ENCODE data around the gene CLDN1.

Gene CLDN1

GRCh38 chr3:190321789-190322603, at the start of gene CLDN1:
Gene CLDN1 (minus strand): TSS chr3:190322446. CDS start chr3:190322206, 240 bp downstream.
- H3K9ac ChIP-seq (ENCODE audit: insufficient read length): peak within 1 kb of the TSS; percentile 92
- TF ChIP-seq EZH2 (IDR thresholded peaks at IDR 0.05) (no peak), POLR2AphosphoS5 (IDR thresholded peaks at IDR 0.05; ENCODE audit: borderline replicate concordance, low read depth, low read length) (peak; percentile 82)
- peak within 1 kb of the TSS; percentile 53 for H3K27ac ChIP-seq
- H3K4me3 ChIP-seq: peak within 1 kb of the TSS; percentile 97
- DNase-seq (ENCODE audit: low read depth, low spot score): no peak
- no peaks in the 10 kb centered on the region for H3K9me3 ChIP-seq (ENCODE audit: low read depth, low read length)
- peaks cover 32% of the 10 kb centered on the region for H3K36me3 ChIP-seq (ENCODE audit: insufficient read depth, low read length)

GRCh38 chr3:190371152-190371551, 48.9 kb upstream of the CLDN1 start:
- no peaks in the 10 kb centered on the region for H3K36me3 ChIP-seq (ENCODE audit: insufficient read depth, low read length)
- TF ChIP-seq FOXP2 (optimal IDR thresholded peaks at IDR 0.05; ENCODE audit: control extremely low read depth, extremely low read length, insufficient read depth) (no peak), EZH2 (IDR thresholded peaks at IDR 0.05) (no peak), POLR2AphosphoS5 (IDR thresholded peaks at IDR 0.05; ENCODE audit: borderline replicate concordance, low read depth, low read length) (no peak)
- H3K9ac ChIP-seq (ENCODE audit: insufficient read length): no peak overlapping the region
- no peaks in the 10 kb centered on the region for H3K9me3 ChIP-seq (ENCODE audit: low read depth, low read length)
- no peak for DNase-seq (ENCODE audit: low read depth, low spot score)
- no peak overlapping the region for H3K27ac ChIP-seq
- no peak overlapping the region for H3K4me3 ChIP-seq

GRCh38 chr3:190370369-190370768, 48.1 kb upstream of the CLDN1 start:
- H3K9ac ChIP-seq (ENCODE audit: insufficient read length): no peak overlapping the region
- H3K27ac ChIP-seq: no peak overlapping the region
- no peak overlapping the region for H3K4me3 ChIP-seq
- H3K9me3 ChIP-seq (ENCODE audit: low read depth, low read length): no peaks in the 10 kb centered on the region
- DNase-seq (ENCODE audit: low read depth, low spot score): no peak
- no peak for TF ChIP-seq POLR2AphosphoS5 (IDR thresholded peaks at IDR 0.05; ENCODE audit: borderline replicate concordance, low read depth, low read length)
- TF ChIP-seq EZH2 (IDR thresholded peaks at IDR 0.05): no peak
- no peak for TF ChIP-seq FOXP2 (optimal IDR thresholded peaks at IDR 0.05; ENCODE audit: control extremely low read depth, extremely low read length, insufficient read depth)
- H3K36me3 ChIP-seq (ENCODE audit: insufficient read depth, low read length): no peaks in the 10 kb centered on the region

- DNase-seq (ENCODE audit: low read depth, low spot score): no peak
- no peak for TF ChIP-seq POLR2AphosphoS5 (IDR thresholded peaks at IDR 0.05; ENCODE audit: borderline replicate concordance, low read depth, low read length)
- TF ChIP-seq EZH2 (IDR thresholded peaks at IDR 0.05): no peak
- no peak for TF ChIP-seq FOXP2 (optimal IDR thresholded peaks at IDR 0.05; ENCODE audit: control extremely low read depth, extremely low read length, insufficient read depth)
- H3K36me3 ChIP-seq (ENCODE audit: insufficient read depth, low read length): no peaks in the 10 kb centered on the region
- no peak overlapping the region for H3K9ac ChIP-seq (ENCODE audit: insufficient read length)
- no peaks in the 10 kb centered on the region for H3K9me3 ChIP-seq (ENCODE audit: low read depth, low read length)
- H3K4me3 ChIP-seq: no peak overlapping the region
- no peak overlapping the region for H3K27ac ChIP-seq
These were observed 47.5 kb upstream of the CLDN1 start for GRCh38 chr3:190369668-190370295.

- Histone ChIP-seq H3K9ac (ENCODE audit: insufficient read length) (no peak overlapping the region), H3K36me3 (ENCODE audit: insufficient read depth, low read length) (no peaks in the 10 kb centered on the region), H3K4me3 (no peak overlapping the region), H3K9me3 (ENCODE audit: low read depth, low read length) (no peaks in the 10 kb centered on the region), H3K27ac (no peak overlapping the region)
- no peak for TF ChIP-seq POLR2AphosphoS5 (IDR thresholded peaks at IDR 0.05; ENCODE audit: borderline replicate concordance, low read depth, low read length)
- no peak for DNase-seq (ENCODE audit: low read depth, low spot score)
These were observed 46.6 kb upstream of the CLDN1 start for GRCh38 chr3:190368881-190369280.

- no peak for DNase-seq (ENCODE audit: low read depth, low spot score)
- TF ChIP-seq FOXP2 (optimal IDR thresholded peaks at IDR 0.05; ENCODE audit: control extremely low read depth, extremely low read length, insufficient read depth) (no peak), POLR2AphosphoS5 (IDR thresholded peaks at IDR 0.05; ENCODE audit: borderline replicate concordance, low read depth, low read length) (no peak), EZH2 (IDR thresholded peaks at IDR 0.05) (no peak)
- H3K4me3 ChIP-seq: no peak overlapping the region
- no peak overlapping the region for H3K9ac ChIP-seq (ENCODE audit: insufficient read length)
- H3K36me3 ChIP-seq (ENCODE audit: insufficient read depth, low read length): no peaks in the 10 kb centered on the region
- H3K9me3 ChIP-seq (ENCODE audit: low read depth, low read length): no peaks in the 10 kb centered on the region
- no peak overlapping the region for H3K27ac ChIP-seq
These were observed 43.9 kb upstream of the CLDN1 start for GRCh38 chr3:190366133-190366532.

- H3K4me3 ChIP-seq: no peak overlapping the region
- TF ChIP-seq POLR2AphosphoS5 (IDR thresholded peaks at IDR 0.05; ENCODE audit: borderline replicate concordance, low read depth, low read length) (no peak), FOXP2 (optimal IDR thresholded peaks at IDR 0.05; ENCODE audit: control extremely low read depth, extremely low read length, insufficient read depth) (no peak), EZH2 (IDR thresholded peaks at IDR 0.05) (no peak)
- H3K9ac ChIP-seq (ENCODE audit: insufficient read length): no peak overlapping the region
- H3K36me3 ChIP-seq (ENCODE audit: insufficient read depth, low read length): no peaks in the 10 kb centered on the region
- H3K27ac ChIP-seq: no peak overlapping the region
- no peaks in the 10 kb centered on the region for H3K9me3 ChIP-seq (ENCODE audit: low read depth, low read length)
- DNase-seq (ENCODE audit: low read depth, low spot score): no peak
These were observed 40.0 kb upstream of the CLDN1 start for GRCh38 chr3:190362258-190362657.

GRCh38 chr3:190361791-190362190, 39.5 kb upstream of the CLDN1 start:
- H3K36me3 ChIP-seq (ENCODE audit: insufficient read depth, low read length): no peaks in the 10 kb centered on the region
- no peak overlapping the region for H3K27ac ChIP-seq
- TF ChIP-seq FOXP2 (optimal IDR thresholded peaks at IDR 0.05; ENCODE audit: control extremely low read depth, extremely low read length, insufficient read depth) (no peak), POLR2AphosphoS5 (IDR thresholded peaks at IDR 0.05; ENCODE audit: borderline replicate concordance, low read depth, low read length) (no peak), EZH2 (IDR thresholded peaks at IDR 0.05) (no peak)
- no peak overlapping the region for H3K9ac ChIP-seq (ENCODE audit: insufficient read length)
- no peaks in the 10 kb centered on the region for H3K9me3 ChIP-seq (ENCODE audit: low read depth, low read length)
- H3K4me3 ChIP-seq: no peak overlapping the region
- no peak for DNase-seq (ENCODE audit: low read depth, low spot score)

Measured in SK-N-MC (cell line).